GM12864 (cell line): ENCODE data around the gene PNLIPRP1.

Experiments used
- DNase-seq: peaks from one replicate; pipeline ENCODE4 v3.0.0-alpha.2; 2011; ENCODE audit warnings: low read depth
- H3K4me3 ChIP-seq: 2 replicates; pipeline ENCODE4 v1.5.1; 2011; ENCODE audit warnings: mild to moderate bottlenecking, low read depth, low read length, control low read depth
- CTCF ChIP-seq: IDR thresholded peaks from 2 replicates; pipeline ENCODE4 v1.5.1; 2011; ENCODE audit warnings: low read depth, mild to moderate bottlenecking, moderate library complexity, low read length, control low read depth, inconsistent platforms; ENCODE audit errors: missing control alignments

The PNLIPRP1 gene

GRCh38 chr10:116587878-116588591 lies 2.7 kb upstream of the PNLIPRP1 start:
- DNase-seq, result no peak
- no peak overlapping the region for H3K4me3 ChIP-seq
- TF ChIP-seq CTCF, result no peak

GRCh38 chr10:116588995-116589394 lies 1.8 kb upstream of the PNLIPRP1 start:
- DNase-seq, result no peak
- TF ChIP-seq CTCF, result no peak
- no peak overlapping the region for H3K4me3 ChIP-seq

GRCh38 chr10:116589926-116590325 lies 833 bp upstream of the PNLIPRP1 start:
- no peak overlapping the region for H3K4me3 ChIP-seq
- TF ChIP-seq CTCF, result no peak
- DNase-seq, result no peak

- no peak for DNase-seq
- H3K4me3 ChIP-seq, result no peak overlapping the region
- no peak for TF ChIP-seq CTCF
These were observed 2.5 kb downstream of the PNLIPRP1 start for GRCh38 chr10:116593139-116593740.

- TF ChIP-seq CTCF, result no peak
- no peak for DNase-seq
- H3K4me3 ChIP-seq, result no peak overlapping the region
These were observed 3.8 kb downstream of the PNLIPRP1 start for GRCh38 chr10:116594525-116595035.

- no peak overlapping the region for H3K4me3 ChIP-seq
- no peak for DNase-seq
- no peak for TF ChIP-seq CTCF
These were observed 5.3 kb downstream of the PNLIPRP1 start for GRCh38 chr10:116596062-116596461.

GRCh38 chr10:116597543-116597942 lies 6.8 kb downstream of the PNLIPRP1 start:
- TF ChIP-seq CTCF, result no peak
- DNase-seq, result no peak
- no peak overlapping the region for H3K4me3 ChIP-seq
